NCI-H1417 (cell line): ENCODE results near the gene CELF6.
"Not testable (repeated sequence)": the region's sequence is repeated elsewhere in the genome, so short reads cannot be mapped to it uniquely, and the experiment has no call there.

Source experiments
- DNase-seq, 3 experiments: peaks; one replicate each; lab custom pipeline; 2025; lab: John Stamatoyannopoulos, UW

Gene CELF6

GRCh38 chr15:72315706-72316370 is 4.1 kb downstream of the CELF6 start:
- peak; percentile 10 to 61 (median 22) for DNase-seq

- DNase-seq, result no peak
Measured at GRCh38 chr15:72313881-72314280, 6.1 kb downstream of the CELF6 start.

- no peak for DNase-seq
Measured at GRCh38 chr15:72313448-72313840, 6.5 kb downstream of the CELF6 start.

- DNase-seq, result peak; percentile 31 to 81 (median 42)
Measured at GRCh38 chr15:72312605-72313447, 7.1 kb downstream of the CELF6 start.

- DNase-seq, result peak in 1 of 3 experiments; percentile 41
Measured at GRCh38 chr15:72307026-72307425, 12.9 kb downstream of the CELF6 start.

- DNase-seq, result peak; percentile 44 to 92 (median 60)
Measured at GRCh38 chr15:72306211-72306785, 13.7 kb downstream of the CELF6 start.

- no peak for DNase-seq
Measured at GRCh38 chr15:72304596-72304995, 15.4 kb downstream of the CELF6 start.

- no peak for DNase-seq
Measured at GRCh38 chr15:72302955-72303354, 17.0 kb downstream of the CELF6 start.

GRCh38 chr15:72289597-72290325 is 30.2 kb downstream of the CELF6 start:
- DNase-seq, result no peak

- no peak for DNase-seq
Measured at GRCh38 chr15:72288796-72289596, 31.0 kb downstream of the CELF6 start.

- no peak for DNase-seq
Measured at GRCh38 chr15:72285927-72286516, 33.9 kb downstream of the CELF6 start.

- no peak for DNase-seq
Measured at GRCh38 chr15:72285402-72285801, 34.6 kb downstream of the CELF6 start.

GRCh38 chr15:72284781-72285180 is 35.2 kb downstream of the CELF6 start:
- DNase-seq, result no peak

GRCh38 chr15:72281713-72282112 is 38.2 kb downstream of the CELF6 start:
- DNase-seq, result no peak

GRCh38 chr15:72280751-72281150 is 39.2 kb downstream of the CELF6 start:
- DNase-seq, result no peak

GRCh38 chr15:72278737-72279136 is 41.2 kb downstream of the CELF6 start:
- DNase-seq, result no peak

GRCh38 chr15:72276326-72276700 is 43.6 kb downstream of the CELF6 start:
- no peak for DNase-seq

- not testable (repeated sequence) for DNase-seq
Measured at GRCh38 chr15:72275635-72276325, 44.2 kb downstream of the CELF6 start.

- DNase-seq, result no peak
Measured at GRCh38 chr15:72272997-72273352, 47.0 kb downstream of the CELF6 start.

GRCh38 chr15:72272213-72272996 is 47.6 kb downstream of the CELF6 start, which contains the start of gene PARP6:
Gene PARP6 (minus strand): TSS chr15:72272554. CDS start chr15:72267477, 5,077 bp downstream.
- peak; percentile 93 to 100 (median 99) for DNase-seq
